GM12875 (cell line): ENCODE results near the gene GPR137.
"Not testable (repeated sequence)": the region's sequence is repeated elsewhere in the genome, so short reads cannot be mapped to it uniquely, and the experiment has no call there.

ENCODE experiments used
- H3K4me3 ChIP-seq: one replicate; pipeline ENCODE4 v1.5.1; 2011; ENCODE audit warnings: low read depth, low read length, control low read depth
- CTCF ChIP-seq: IDR thresholded peaks from 2 replicates; pipeline ENCODE4 v1.5.1; 2011; ENCODE audit warnings: low read depth, mild to moderate bottlenecking, control low read depth, inconsistent platforms, low read length, moderate library complexity, borderline replicate concordance; ENCODE audit not compliant: insufficient read depth

The GPR137 gene

DNA sequence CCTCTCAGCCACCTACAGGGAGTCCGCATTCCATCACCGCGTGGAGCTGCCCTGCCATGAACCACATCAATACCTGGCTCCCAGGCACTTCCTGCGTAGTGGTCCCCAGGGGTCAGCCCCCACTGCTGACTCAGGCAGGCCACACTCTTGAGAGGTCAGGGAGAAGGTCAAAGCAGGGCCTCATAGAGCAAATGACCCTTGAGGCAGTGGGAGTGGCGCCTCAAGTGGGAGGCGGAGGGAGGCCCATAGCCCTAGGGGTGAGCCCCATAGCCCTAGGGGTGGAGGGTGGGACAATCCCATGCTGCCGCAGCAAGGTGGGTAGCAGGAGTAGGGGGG, 37.2 kb downstream of the GPR137 start:
- no peak for TF ChIP-seq CTCF
- H3K4me3 ChIP-seq, result no peak overlapping the region

DNA sequence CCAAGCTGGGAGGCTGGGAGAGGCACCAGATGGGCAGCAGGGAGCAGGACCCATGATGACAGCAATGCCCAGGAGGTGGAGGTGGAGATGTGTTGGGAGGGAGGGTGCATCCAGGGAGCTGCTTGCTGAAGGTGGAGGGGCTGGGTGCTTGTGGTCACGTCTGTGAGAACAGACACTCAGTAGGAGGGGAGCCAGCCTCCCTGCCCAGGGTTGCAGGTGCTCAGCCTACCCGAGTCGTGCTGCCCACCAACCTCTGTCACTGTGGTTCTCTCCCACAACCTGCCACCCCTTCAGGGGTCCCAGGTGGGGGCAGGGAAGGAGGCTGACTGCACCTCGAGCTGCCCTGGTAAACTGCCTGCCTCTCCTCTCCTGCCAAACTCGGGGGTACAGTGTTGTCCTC, 37.7 kb downstream of the GPR137 start:
- no peak overlapping the region for H3K4me3 ChIP-seq
- no peak for TF ChIP-seq CTCF

DNA sequence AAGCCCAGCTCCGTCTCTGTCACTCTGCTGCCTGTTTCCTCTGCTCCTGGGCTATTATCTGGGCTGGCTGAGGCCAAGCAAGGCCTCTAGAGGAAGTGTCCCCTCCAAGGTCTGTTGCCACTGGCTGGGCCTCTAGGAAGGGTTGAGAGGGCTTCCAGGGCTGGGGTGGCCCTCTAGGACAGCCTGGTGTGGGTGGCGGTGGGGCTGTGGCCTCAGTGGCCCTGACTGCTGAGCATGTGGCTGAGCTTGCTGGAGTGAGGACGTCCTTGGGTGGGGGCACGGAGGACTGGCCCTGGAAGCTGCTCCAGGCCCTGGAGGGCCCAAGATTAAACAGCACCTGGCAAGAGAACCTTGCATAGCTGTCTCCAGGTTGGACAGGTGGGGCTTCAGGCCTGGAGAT, 38.3 kb downstream of the GPR137 start:
- H3K4me3 ChIP-seq, result not testable (repeated sequence)

DNA sequence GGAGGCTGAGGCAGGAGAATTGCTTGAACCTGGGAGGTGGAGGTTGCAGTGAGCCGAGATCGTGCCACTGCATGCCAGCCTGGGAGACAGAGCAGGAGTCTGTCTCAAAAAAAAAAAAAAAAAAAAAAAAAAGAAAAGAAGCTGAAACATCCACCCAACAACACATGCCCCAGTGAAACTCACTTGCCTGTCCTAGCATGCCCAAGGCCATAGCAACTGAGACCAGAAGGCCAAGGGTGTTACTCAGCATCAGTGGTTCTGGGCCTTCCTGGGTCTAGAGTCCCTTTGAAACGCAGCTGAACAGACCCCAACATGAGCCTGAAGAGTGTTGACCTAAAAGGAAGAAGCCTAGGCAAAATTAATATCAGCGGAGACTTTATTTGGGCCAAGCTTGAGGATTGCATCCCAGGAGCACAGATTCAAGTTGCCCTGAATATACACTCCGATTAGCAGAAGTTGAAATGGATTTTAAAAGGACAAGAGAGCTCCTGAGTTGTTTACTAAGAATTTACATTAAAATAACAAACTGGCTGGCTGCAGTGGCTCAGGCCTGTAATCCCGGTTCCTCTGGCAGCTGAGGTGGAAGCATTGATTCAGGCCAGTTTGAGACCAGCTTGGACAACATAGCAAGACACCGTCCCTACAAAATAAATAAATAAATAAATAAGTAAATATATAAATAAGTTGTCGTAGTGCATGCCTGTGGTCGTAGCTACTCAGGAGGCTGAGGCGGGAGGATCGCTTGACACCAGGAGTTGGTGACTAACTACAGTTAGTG, 39.2 kb downstream of the GPR137 start:
- no peak for TF ChIP-seq CTCF
- no peak overlapping the region for H3K4me3 ChIP-seq

- no peak overlapping the region for H3K4me3 ChIP-seq
- no peak for TF ChIP-seq CTCF
Observed at GRCh38 chr11:64327375-64327774, 41.7 kb downstream of the GPR137 start.

DNA sequence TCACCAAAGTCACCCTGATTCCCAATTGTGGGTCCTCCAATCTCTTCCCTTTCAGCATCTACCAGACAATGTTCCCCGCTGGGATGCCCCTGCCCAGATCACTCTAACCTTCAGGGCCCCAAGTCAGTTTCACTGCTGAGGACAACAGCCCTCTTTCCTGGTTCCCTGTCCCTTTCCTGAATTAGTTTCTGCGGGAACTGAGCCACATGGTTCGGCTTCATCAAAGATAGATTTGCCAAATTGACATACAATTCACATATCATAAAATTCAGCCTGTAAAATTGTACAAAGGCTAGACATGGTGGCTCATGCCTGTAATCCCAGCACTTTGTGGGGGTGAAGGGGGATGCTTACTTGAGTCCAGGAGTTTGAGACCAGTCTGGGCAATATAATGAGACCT, 42.3 kb downstream of the GPR137 start:
- TF ChIP-seq CTCF, result no peak
- H3K4me3 ChIP-seq, result no peak overlapping the region

DNA sequence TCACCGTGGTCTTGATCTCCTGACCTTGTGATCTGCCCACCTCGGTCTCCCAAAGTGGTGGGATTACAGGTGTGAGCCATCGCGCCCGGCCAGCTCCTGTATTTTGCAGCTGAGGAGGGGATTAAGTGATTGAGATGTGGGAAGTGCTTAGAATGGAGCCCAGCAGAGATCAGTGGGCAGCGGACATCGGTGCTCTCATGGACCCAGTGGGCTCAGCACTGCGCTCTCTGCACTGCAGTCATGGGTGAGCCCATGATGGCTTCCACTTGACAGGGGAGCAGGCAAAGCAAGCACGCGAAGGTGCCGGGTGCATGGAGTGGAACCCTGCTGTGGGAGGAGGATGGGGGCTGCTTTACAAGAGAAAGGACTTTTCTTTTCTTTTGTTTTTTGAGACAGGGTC, 45.2 kb downstream of the GPR137 start:
- TF ChIP-seq CTCF, result no peak
- no peak overlapping the region for H3K4me3 ChIP-seq
